ENCODE data around the gene MRPL33. TPM values are rescaled to one million over a fixed set of nuclear protein-coding genes. Genes with fewer than 3 reads are reported as not detected.
A peak's percentile ranks its signal among the peaks of the same experiment; 100 is the strongest.

Gene MRPL33
- total and polyA plus RNA-seq, 2 of the 13 experiments (the other 11 are each of a cell fraction or from before 2014, with no cell fraction given), result 69.7 to 218 TPM

GRCh38 chr2:27738349-27739057 is 33.0 kb upstream of the MRPL33 start (continued):
- TF ChIP-seq, protein P1, sequence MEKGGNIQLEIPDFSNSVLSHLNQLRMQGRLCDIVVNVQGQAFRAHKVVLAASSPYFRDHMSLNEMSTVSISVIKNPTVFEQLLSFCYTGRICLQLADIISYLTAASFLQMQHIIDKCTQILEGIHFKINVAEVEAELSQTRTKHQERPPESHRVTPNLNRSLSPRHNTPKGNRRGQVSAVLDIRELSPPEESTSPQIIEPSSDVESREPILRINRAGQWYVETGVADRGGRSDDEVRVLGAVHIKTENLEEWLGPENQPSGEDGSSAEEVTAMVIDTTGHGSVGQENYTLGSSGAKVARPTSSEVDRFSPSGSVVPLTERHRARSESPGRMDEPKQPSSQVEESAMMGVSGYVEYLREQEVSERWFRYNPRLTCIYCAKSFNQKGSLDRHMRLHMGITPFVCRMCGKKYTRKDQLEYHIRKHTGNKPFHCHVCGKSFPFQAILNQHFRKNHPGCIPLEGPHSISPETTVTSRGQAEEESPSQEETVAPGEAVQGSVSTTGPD (CRISPR knock-in tag; IDR thresholded peaks at IDR 0.05), result 0 out of 2 replicates have a peak, but pooled peaks have one; percentile 51
- TF ChIP-seq ZNF333 (CRISPR knock-in tag; IDR thresholded peaks at IDR 0.05; ENCODE audit: borderline replicate concordance) (peak; percentile 65; the same call in 1 of the 2 replicates), ZNF33A (CRISPR knock-in tag; IDR thresholded peaks at IDR 0.05; ENCODE audit: borderline replicate concordance) (peak; percentile 45; the same call in 1 of the 2 replicates), ZNF713 (CRISPR knock-in tag; IDR thresholded peaks at IDR 0.05) (no peak), CREM (IDR thresholded peaks at IDR 0.05) (peak; percentile 70), CREM (CRISPR knock-in tag; IDR thresholded peaks at IDR 0.05) (no peak), NFYB (CRISPR knock-in tag; IDR thresholded peaks at IDR 0.05) (no peak), SIN3A (IDR thresholded peaks at IDR 0.05; ENCODE audit: borderline replicate concordance, low read depth, low read length) (0 out of 2 replicates have a peak, but pooled peaks have one; percentile 56), ZNF160 (CRISPR knock-in tag; IDR thresholded peaks at IDR 0.05) (no peak), ISL2 (CRISPR knock-in tag; IDR thresholded peaks at IDR 0.05) (peak; percentile 11; the same call in 1 of the 2 replicates), MYC (CRISPR knock-in tag; IDR thresholded peaks at IDR 0.05; ENCODE audit: borderline replicate concordance) (no peak), FOXM1 (CRISPR knock-in tag; IDR thresholded peaks at IDR 0.05) (no peak), ZNF501 (CRISPR knock-in tag; IDR thresholded peaks at IDR 0.05) (peak; percentile 92), DMAP1 (CRISPR knock-in tag; IDR thresholded peaks at IDR 0.05) (peak; percentile 9; the same call in 1 of the 2 replicates), MED13 (CRISPR knock-in tag; IDR thresholded peaks at IDR 0.05) (no peak), SMARCE1 (IDR thresholded peaks at IDR 0.05; ENCODE audit: borderline replicate concordance) (no peak), ZFP36 (IDR thresholded peaks at IDR 0.05; ENCODE audit: borderline replicate concordance, low read depth, low read length, partially characterized antibody) (no peak), ZNF652 (CRISPR knock-in tag; IDR thresholded peaks at IDR 0.05; ENCODE audit: borderline replicate concordance, low read depth) (no peak)
- TF ChIP-seq, protein P2, sequence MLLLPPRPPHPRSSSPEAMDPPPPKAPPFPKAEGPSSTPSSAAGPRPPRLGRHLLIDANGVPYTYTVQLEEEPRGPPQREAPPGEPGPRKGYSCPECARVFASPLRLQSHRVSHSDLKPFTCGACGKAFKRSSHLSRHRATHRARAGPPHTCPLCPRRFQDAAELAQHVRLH (CRISPR knock-in tag; IDR thresholded peaks at IDR 0.05; ENCODE audit: borderline replicate concordance, low read depth), result no peak
- TF ChIP-seq, protein P3, sequence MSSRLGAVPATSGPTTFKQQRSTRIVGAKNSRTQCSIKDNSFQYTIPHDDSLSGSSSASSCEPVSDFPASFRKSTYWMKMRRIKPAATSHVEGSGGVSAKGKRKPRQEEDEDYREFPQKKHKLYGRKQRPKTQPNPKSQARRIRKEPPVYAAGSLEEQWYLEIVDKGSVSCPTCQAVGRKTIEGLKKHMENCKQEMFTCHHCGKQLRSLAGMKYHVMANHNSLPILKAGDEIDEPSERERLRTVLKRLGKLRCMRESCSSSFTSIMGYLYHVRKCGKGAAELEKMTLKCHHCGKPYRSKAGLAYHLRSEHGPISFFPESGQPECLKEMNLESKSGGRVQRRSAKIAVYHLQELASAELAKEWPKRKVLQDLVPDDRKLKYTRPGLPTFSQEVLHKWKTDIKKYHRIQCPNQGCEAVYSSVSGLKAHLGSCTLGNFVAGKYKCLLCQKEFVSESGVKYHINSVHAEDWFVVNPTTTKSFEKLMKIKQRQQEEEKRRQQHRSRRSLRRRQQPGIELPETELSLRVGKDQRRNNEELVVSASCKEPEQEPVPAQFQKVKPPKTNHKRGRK (CRISPR knock-in tag; IDR thresholded peaks at IDR 0.05), result 0 out of 2 replicates have a peak, but pooled peaks have one; percentile 50
- TF ChIP-seq, protein P4, sequence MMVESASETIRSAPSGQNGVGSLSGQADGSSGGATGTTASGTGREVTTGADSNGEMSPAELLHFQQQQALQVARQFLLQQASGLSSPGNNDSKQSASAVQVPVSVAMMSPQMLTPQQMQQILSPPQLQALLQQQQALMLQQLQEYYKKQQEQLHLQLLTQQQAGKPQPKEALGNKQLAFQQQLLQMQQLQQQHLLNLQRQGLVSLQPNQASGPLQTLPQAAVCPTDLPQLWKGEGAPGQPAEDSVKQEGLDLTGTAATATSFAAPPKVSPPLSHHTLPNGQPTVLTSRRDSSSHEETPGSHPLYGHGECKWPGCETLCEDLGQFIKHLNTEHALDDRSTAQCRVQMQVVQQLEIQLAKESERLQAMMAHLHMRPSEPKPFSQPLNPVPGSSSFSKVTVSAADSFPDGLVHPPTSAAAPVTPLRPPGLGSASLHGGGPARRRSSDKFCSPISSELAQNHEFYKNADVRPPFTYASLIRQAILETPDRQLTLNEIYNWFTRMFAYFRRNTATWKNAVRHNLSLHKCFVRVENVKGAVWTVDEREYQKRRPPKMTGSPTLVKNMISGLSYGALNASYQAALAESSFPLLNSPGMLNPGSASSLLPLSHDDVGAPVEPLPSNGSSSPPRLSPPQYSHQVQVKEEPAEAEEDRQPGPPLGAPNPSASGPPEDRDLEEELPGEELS (CRISPR knock-in tag; IDR thresholded peaks at IDR 0.05), result peak; percentile 48
